WI38 (cell line): ENCODE results near the gene DEAF1.

Experiments
- H3K4me3 ChIP-seq: 2 replicates; pipeline ENCODE4 v1.5.1; 2011; ENCODE audit warnings: low read depth, mild to moderate bottlenecking, control low read depth, low read length
- TF ChIP-seq, protein P1 (sequence below): IDR thresholded peaks from 2 replicates; pipeline ENCODE4 v1.5.1; 2012; ENCODE audit warnings: low read depth, mild to moderate bottlenecking, control low read depth, low read length

DEAF1 gene

GRCh38 chr11:665062-665703, 29.8 kb downstream of the DEAF1 start:
- TF ChIP-seq, protein P1, sequence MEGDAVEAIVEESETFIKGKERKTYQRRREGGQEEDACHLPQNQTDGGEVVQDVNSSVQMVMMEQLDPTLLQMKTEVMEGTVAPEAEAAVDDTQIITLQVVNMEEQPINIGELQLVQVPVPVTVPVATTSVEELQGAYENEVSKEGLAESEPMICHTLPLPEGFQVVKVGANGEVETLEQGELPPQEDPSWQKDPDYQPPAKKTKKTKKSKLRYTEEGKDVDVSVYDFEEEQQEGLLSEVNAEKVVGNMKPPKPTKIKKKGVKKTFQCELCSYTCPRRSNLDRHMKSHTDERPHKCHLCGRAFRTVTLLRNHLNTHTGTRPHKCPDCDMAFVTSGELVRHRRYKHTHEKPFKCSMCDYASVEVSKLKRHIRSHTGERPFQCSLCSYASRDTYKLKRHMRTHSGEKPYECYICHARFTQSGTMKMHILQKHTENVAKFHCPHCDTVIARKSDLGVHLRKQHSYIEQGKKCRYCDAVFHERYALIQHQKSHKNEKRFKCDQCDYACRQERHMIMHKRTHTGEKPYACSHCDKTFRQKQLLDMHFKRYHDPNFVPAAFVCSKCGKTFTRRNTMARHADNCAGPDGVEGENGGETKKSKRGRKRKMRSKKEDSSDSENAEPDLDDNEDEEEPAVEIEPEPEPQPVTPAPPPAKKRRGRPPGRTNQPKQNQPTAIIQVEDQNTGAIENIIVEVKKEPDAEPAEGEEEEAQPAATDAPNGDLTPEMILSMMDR, result no peak
- no peak overlapping the region for H3K4me3 ChIP-seq

- TF ChIP-seq, protein P1, result peak; percentile 56
- H3K4me3 ChIP-seq, result no peak overlapping the region
These were observed 32.2 kb downstream of the DEAF1 start for GRCh38 chr11:662689-663274.

DNA sequence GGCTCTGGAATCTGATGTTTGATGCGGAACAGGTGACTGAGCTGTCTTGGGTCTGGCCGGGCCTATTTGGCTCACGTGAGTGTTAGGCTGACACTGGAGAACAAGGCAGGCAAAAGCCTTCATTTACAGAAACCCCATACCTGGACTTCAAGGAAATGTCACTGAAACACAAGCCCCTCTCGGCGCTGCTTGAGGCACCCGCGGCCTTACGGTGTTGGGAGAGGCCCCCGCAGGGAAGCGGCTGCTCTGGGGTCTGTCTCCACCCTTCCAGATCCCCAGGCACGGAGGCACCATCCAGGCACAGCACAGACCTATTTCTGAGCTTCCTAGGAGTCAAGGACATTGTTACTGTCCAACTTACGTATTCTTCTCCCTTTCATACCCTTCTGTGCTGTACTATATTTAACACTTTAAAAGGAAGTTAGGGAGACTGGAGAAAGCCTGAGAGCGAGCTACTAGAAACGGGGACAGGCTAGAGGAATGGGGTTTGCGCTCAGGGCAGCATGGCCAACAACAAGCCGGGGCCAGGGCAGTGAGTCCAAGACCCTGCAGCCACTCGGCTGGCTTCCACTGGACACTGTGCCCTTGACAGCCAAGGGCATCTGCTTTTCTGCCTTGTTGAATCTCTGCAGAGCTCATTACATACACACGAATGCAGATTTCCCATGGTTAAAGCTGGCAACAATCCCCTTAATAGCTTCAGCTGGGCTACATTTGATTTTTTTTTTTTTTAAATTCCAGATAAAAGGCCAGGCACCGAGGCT, 34.2 kb downstream of the DEAF1 start:
- TF ChIP-seq, protein P1, result no peak
- no peak overlapping the region for H3K4me3 ChIP-seq

DNA sequence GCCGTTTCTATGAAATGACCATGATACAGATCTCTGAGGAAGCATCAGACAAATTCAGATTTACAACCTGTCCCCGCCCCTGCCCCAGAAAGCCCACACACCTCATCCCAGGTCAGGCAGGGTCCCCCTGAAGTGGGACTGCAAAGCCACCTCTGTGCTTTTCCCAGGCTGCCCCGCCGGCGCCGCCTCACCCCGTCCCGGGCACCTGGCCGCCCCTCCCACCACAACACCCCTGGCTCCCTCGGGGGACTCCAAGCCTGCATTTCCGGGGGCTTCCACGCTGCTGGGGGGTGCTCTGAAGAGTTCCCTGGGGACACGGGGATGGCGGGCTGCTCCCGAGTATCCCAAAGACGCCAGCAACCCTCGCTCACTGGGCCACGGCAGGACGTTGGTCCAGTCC, 34.7 kb downstream of the DEAF1 start:
- TF ChIP-seq, protein P1, result no peak
- H3K4me3 ChIP-seq, result no peak overlapping the region

- TF ChIP-seq, protein P1, result no peak
- H3K4me3 ChIP-seq, result no peak overlapping the region
These were observed 35.4 kb downstream of the DEAF1 start for GRCh38 chr11:659532-660085.

DNA sequence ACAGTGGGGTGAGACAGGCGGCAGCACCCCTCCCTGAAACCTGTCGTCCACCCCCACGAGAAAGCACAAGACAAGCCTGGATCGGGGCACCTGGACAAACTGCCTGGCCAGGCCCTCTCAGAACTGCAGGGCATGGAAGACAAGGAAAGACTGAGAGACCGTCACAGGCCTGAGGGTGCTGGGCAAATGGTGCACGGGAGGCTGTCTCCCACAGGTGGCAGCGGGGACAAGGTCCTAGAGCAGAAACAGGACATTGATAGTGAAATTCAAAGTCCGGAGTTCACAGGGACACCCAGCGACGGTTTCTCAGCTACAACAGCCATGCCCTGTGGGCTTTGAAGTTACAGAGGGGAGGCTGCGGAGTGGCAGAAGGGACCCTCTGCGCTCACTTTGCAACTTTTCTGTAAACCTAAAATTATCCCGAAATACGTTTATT, 37.3 kb downstream of the DEAF1 start:
- H3K4me3 ChIP-seq, result no peak overlapping the region
- TF ChIP-seq, protein P1, result no peak
